GM21447 (cell line): Measurements from ENCODE around the gene SNX32.

Experiments used
- ATAC-seq: cut with Tn5 transposase; IDR thresholded peaks from one replicate; pipeline ENCODE4 v1.9.1; 2021; ENCODE audit not compliant: unreplicated experiment

SNX32 gene

GRCh38 chr11:65865550-65866172 lies 31.9 kb downstream of the SNX32 start:
- no peak for ATAC-seq

- no peak for ATAC-seq
Measured at GRCh38 chr11:65866509-65867283, 32.9 kb downstream of the SNX32 start.

- no peak for ATAC-seq
Measured at GRCh38 chr11:65867284-65868071, 33.7 kb downstream of the SNX32 start.

GRCh38 chr11:65868076-65868667 lies 34.4 kb downstream of the SNX32 start:
- ATAC-seq, result no peak

- ATAC-seq, result no peak
Measured at GRCh38 chr11:65868907-65869306, 35.1 kb downstream of the SNX32 start.

GRCh38 chr11:65869643-65870306 lies 36.0 kb downstream of the SNX32 start:
- no peak for ATAC-seq

GRCh38 chr11:65870307-65870658 lies 36.5 kb downstream of the SNX32 start:
- ATAC-seq, result no peak

- no peak for ATAC-seq
Measured at GRCh38 chr11:65870706-65871681, 37.2 kb downstream of the SNX32 start.

GRCh38 chr11:65871811-65872548 lies 38.2 kb downstream of the SNX32 start:
- no peak for ATAC-seq

- no peak for ATAC-seq
Measured at GRCh38 chr11:65872586-65873317, 39.0 kb downstream of the SNX32 start, which contains the start of gene EFEMP2. EFEMP2 (minus strand) TSS chr11:65872800; CDS start chr11:65872354, 446 bp downstream.

GRCh38 chr11:65873318-65874156 lies 39.8 kb downstream of the SNX32 start:
- ATAC-seq, result peak; percentile 73

- ATAC-seq, result no peak
Measured at GRCh38 chr11:65879617-65880016, 45.9 kb downstream of the SNX32 start, which contains the start of gene CTSW. CTSW (plus strand) TSS chr11:65879837; CDS start chr11:65879855, 18 bp downstream.

- ATAC-seq, result no peak
Measured at GRCh38 chr11:65880027-65880426, 46.3 kb downstream of the SNX32 start.

GRCh38 chr11:65880844-65881421 lies 47.2 kb downstream of the SNX32 start:
- no peak for ATAC-seq

- ATAC-seq, result no peak
Measured at GRCh38 chr11:65882120-65883057, 48.6 kb downstream of the SNX32 start.
